ENCODE results near the gene XPO5. TPM values are rescaled to one million over a fixed set of nuclear protein-coding genes. Genes with fewer than 3 reads are reported as not detected.

XPO5 gene
- total RNA-seq, 4 donors from 2014 or later = 24.0 to 30.4 (median 27.3) TPM

GRCh38 chr6:43476746-43477145 is 99.1 kb downstream of the XPO5 start:
- H3K4me3 ChIP-seq (ENCODE audit: low read depth, poor library complexity, severe bottlenecking) = no peak overlapping the region
- no peak for DNase-seq (ENCODE audit: low spot score in 2 of 2)
- 24 to 36% methylated on average over 2 of the region's 2 CpGs for WGBS, 2 donors
- TF ChIP-seq POLR2A (IDR thresholded peaks at IDR 0.05) = no peak
- TF ChIP-seq, protein P1, sequence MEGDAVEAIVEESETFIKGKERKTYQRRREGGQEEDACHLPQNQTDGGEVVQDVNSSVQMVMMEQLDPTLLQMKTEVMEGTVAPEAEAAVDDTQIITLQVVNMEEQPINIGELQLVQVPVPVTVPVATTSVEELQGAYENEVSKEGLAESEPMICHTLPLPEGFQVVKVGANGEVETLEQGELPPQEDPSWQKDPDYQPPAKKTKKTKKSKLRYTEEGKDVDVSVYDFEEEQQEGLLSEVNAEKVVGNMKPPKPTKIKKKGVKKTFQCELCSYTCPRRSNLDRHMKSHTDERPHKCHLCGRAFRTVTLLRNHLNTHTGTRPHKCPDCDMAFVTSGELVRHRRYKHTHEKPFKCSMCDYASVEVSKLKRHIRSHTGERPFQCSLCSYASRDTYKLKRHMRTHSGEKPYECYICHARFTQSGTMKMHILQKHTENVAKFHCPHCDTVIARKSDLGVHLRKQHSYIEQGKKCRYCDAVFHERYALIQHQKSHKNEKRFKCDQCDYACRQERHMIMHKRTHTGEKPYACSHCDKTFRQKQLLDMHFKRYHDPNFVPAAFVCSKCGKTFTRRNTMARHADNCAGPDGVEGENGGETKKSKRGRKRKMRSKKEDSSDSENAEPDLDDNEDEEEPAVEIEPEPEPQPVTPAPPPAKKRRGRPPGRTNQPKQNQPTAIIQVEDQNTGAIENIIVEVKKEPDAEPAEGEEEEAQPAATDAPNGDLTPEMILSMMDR (IDR thresholded peaks at IDR 0.05) = no peak
- intact Hi-C loops (cut with DNase I; ENCODE audit: low total_unique reads) = no loop called here

DNA sequence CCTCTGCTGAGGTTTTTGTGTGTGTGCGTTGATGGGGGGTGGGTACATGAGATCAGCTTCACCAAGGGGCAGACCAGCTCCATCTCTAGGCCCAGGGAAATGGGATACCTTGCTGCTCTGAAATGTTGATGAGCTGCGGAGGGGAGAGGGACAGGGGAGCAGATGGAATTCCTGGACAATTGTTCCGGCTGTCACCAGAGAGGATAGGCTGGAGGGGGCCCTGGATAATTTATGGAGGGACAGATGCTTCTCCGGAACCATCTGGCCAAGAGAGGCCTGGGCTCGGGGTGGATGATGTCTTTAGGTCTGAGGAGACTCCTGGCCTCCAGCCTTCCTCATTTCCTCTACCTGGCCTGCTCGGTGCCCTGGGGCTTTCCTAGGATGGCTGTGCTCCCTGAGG is 100.3 kb downstream of the XPO5 start:
- intact Hi-C loops (cut with DNase I; ENCODE audit: low total_unique reads) = no loop called here
- no peak for DNase-seq (ENCODE audit: low spot score in 2 of 2)
- TF ChIP-seq POLR2A (IDR thresholded peaks at IDR 0.05) = no peak
- TF ChIP-seq, protein P1 (IDR thresholded peaks at IDR 0.05) = no peak
- no peak overlapping the region for H3K4me3 ChIP-seq (ENCODE audit: low read depth, poor library complexity, severe bottlenecking)
- WGBS, 2 donors = 86 to 90% methylated on average over 6 of the region's 6 CpGs

GRCh38 chr6:43472515-43472914 is 103.3 kb downstream of the XPO5 start:
- no peak overlapping the region for H3K4me3 ChIP-seq (ENCODE audit: low read depth, poor library complexity, severe bottlenecking)
- intact Hi-C loops (cut with DNase I; ENCODE audit: low total_unique reads) = no loop called here
- WGBS, 2 donors = 91 to 94% methylated on average over 4 of the region's 4 CpGs
- TF ChIP-seq, protein P1 (IDR thresholded peaks at IDR 0.05) = no peak
- no peak for TF ChIP-seq POLR2A (IDR thresholded peaks at IDR 0.05)
- no peak for DNase-seq (ENCODE audit: low spot score in 2 of 2)

Other genes starting within 250 kb of the XPO5 start
- 10 to 100 TPM in 3 of 4 donors, 1 to 10 TPM in 1; 9.6 to 22.9 (median 18.1) TPM for gene ZNF318, start 206.4 kb downstream of the XPO5 start, total RNA-seq
- 10 to 100 TPM in 3 of 4 donors, 1 to 10 TPM in 1; 9.4 to 17.9 (median 15.9) TPM for gene ABCC10, start 148.5 kb downstream of the XPO5 start, total RNA-seq
- 10 to 100 TPM; 29.3 to 55.0 (median 39.4) TPM for gene DLK2, start 120.5 kb downstream of the XPO5 start, total RNA-seq
- 10 to 100 TPM; 15.9 to 30.4 (median 23.8) TPM for gene TJAP1, start 98.5 kb downstream of the XPO5 start, total RNA-seq
- under 1 TPM in 3 of 4 donors, not detected in 1; 0.36 to 0.53 (median 0.44) TPM for gene LRRC73, start 65.7 kb downstream of the XPO5 start, total RNA-seq
- gene YIPF3, start 59.1 kb downstream of the XPO5 start, total RNA-seq = 100 to 1,000 TPM in 1 of 4 donors, 10 to 100 TPM in 3; 82.6 to 119 (median 89.0) TPM
- 10 to 100 TPM; 29.7 to 38.0 (median 32.4) TPM for gene POLR1C, start 58.9 kb downstream of the XPO5 start, total RNA-seq
- gene POLH, start 147 bp upstream of the XPO5 start, total RNA-seq = 10 to 100 TPM; 13.0 to 28.2 (median 15.7) TPM
- 10 to 100 TPM; 31.1 to 39.9 (median 36.0) TPM for gene GTPBP2, start 53.2 kb upstream of the XPO5 start, total RNA-seq
- gene MAD2L1BP, start 59.8 kb upstream of the XPO5 start, total RNA-seq = 10 to 100 TPM; 20.8 to 31.1 (median 27.7) TPM
- gene RSPH9, start 69.0 kb upstream of the XPO5 start, total RNA-seq = under 1 TPM in 2 of 4 donors, not detected in 2; 0.17 to 0.42 TPM
- 10 to 100 TPM; 42.5 to 56.2 (median 50.9) TPM for gene MRPS18A, start 111.8 kb upstream of the XPO5 start, total RNA-seq
- gene VEGFA, start 194.2 kb upstream of the XPO5 start, total RNA-seq = 10 to 100 TPM; 36.2 to 91.3 (median 70.4) TPM

All from lower leg skin (tissue), 4 donors.